SU-DHL-6 (cell line): ENCODE measurements around the gene TFAP2E.

ENCODE experiments used
- H2AFZ ChIP-seq: fragments of 200-600 bp; sonication (generic); 2 replicates; pipeline ENCODE4 v1.6.1; 2014; ENCODE audit warnings: low read depth, mild to moderate bottlenecking, moderate library complexity, mixed read lengths, antibody characterized with exemption, low read length; ENCODE audit not compliant: severe bottlenecking
- H3F3A ChIP-seq: fragments of 200-600 bp; shearing (Covaris generic); 2 replicates; pipeline ENCODE4 v1.6.0; 2016; ENCODE audit warnings: antibody characterized with exemption, mild to moderate bottlenecking; ENCODE audit not compliant: insufficient read depth
- H3K27ac ChIP-seq: fragments of 200-600 bp; sonication (generic); 2 replicates; pipeline ENCODE4 v1.5.1; 2016; ENCODE audit warnings: low read depth, mild to moderate bottlenecking, low read length, moderate library complexity, mixed read lengths
- H3K27me3 ChIP-seq: fragments of 200-600 bp; sonication (generic), shearing (Covaris generic); 2 replicates; pipeline ENCODE4 v1.6.0; 2014; ENCODE audit warnings: mild to moderate bottlenecking, low read length
- H3K36me3 ChIP-seq: fragments of 200-600 bp; sonication (generic); 2 replicates; pipeline ENCODE4 v1.6.1; 2014; ENCODE audit warnings: mild to moderate bottlenecking, low read length, mixed read lengths
- H3K4me2 ChIP-seq: fragments of 300-600, 200-600 bp; shearing (Covaris generic), sonication (generic); 2 replicates; pipeline ENCODE4 v1.6.0; 2014; ENCODE audit warnings: low read length, low read depth, mild to moderate bottlenecking; ENCODE audit not compliant: poor library complexity, severe bottlenecking
- H3K4me3 ChIP-seq: fragments of 200-600 bp; sonication (generic); 2 replicates; pipeline ENCODE4 v1.5.1; 2014; ENCODE audit warnings: antibody characterized with exemption, low read length, mild to moderate bottlenecking, mixed read lengths; ENCODE audit not compliant: insufficient read depth, poor library complexity, severe bottlenecking
- H3K79me2 ChIP-seq: fragments of 200-600 bp; sonication (generic); 2 replicates; pipeline ENCODE4 v1.6.1; 2014; ENCODE audit warnings: mild to moderate bottlenecking, low read length, moderate library complexity; ENCODE audit not compliant: insufficient read depth
- H3K9ac ChIP-seq: fragments of 200-600 bp; sonication (generic); 2 replicates; pipeline ENCODE4 v1.7.0; 2014; ENCODE audit warnings: mild to moderate bottlenecking, low read length
- H3K9me2 ChIP-seq: fragments of 200-600 bp; sonication (generic); replicated peaks from 2 replicates; pipeline ENCODE4 v1.6.1; 2014; ENCODE audit warnings: low read length; ENCODE audit not compliant: insufficient read depth
- H3K9me3 ChIP-seq: fragments of 200-600 bp; sonication (generic); 2 replicates; pipeline ENCODE4 v1.6.1; 2014; ENCODE audit warnings: low read length, mixed read lengths; ENCODE audit not compliant: insufficient read depth
- H4K20me1 ChIP-seq: fragments of 200-600 bp; sonication (generic); 2 replicates; pipeline ENCODE4 v1.6.1; 2014; ENCODE audit warnings: low read depth, mild to moderate bottlenecking, antibody characterized with exemption, low read length, moderate library complexity, mixed read lengths
- CTCF ChIP-seq: fragments of 200-600 bp; sonication (generic); IDR thresholded peaks from one replicate; pipeline ENCODE4 v1.5.1; 2017; ENCODE audit warnings: antibody characterized with exemption, mild to moderate bottlenecking, low read length, moderate library complexity; ENCODE audit not compliant: insufficient read depth, poor library complexity, severe bottlenecking
- EZH2phosphoT487 ChIP-seq: fragments of 200-600 bp; sonication (generic), shearing (Covaris generic); conservative IDR thresholded peaks from 2 replicates; pipeline ENCODE4 v1.6.1; 2018; ENCODE audit warnings: mild to moderate bottlenecking, antibody characterized with exemption, low read length, moderate library complexity, mixed read lengths

TFAP2E gene

GRCh38 chr1:35564884-35565741 is 8.0 kb upstream of the TFAP2E start:
- TF ChIP-seq CTCF (peak; percentile 7), EZH2phosphoT487 (no peak)
- Histone ChIP-seq H3F3A (no peaks in the 10 kb centered on the region), H2AFZ (no peak overlapping the region), H3K9me2 (no peaks in the 10 kb centered on the region), H3K27me3 (no peaks in the 10 kb centered on the region), H3K4me3 (no peak overlapping the region), H3K36me3 (no peaks in the 10 kb centered on the region), H3K9me3 (no peaks in the 10 kb centered on the region), H4K20me1 (no peaks in the 10 kb centered on the region), H3K4me2 (no peak overlapping the region), H3K9ac (no peak overlapping the region), H3K79me2 (no peaks in the 10 kb centered on the region), H3K27ac (no peak overlapping the region)

GRCh38 chr1:35565742-35566133 is 7.4 kb upstream of the TFAP2E start:
- Histone ChIP-seq H3K4me3 (no peak overlapping the region), H3K79me2 (no peaks in the 10 kb centered on the region), H3K4me2 (no peak overlapping the region), H3K27me3 (no peaks in the 10 kb centered on the region), H3K9me3 (no peaks in the 10 kb centered on the region), H3K9ac (no peak overlapping the region), H3K9me2 (no peaks in the 10 kb centered on the region), H2AFZ (no peak overlapping the region), H3K36me3 (no peaks in the 10 kb centered on the region), H4K20me1 (no peaks in the 10 kb centered on the region), H3K27ac (no peak overlapping the region), H3F3A (no peaks in the 10 kb centered on the region)
- no peak for TF ChIP-seq EZH2phosphoT487
- TF ChIP-seq CTCF, result no peak

GRCh38 chr1:35567947-35568558 is 5.1 kb upstream of the TFAP2E start:
- no peak overlapping the region for H3K4me3 ChIP-seq
- H3K9me3 ChIP-seq, result no peaks in the 10 kb centered on the region
- no peak overlapping the region for H3K9ac ChIP-seq
- H3K79me2 ChIP-seq, result no peaks in the 10 kb centered on the region
- no peaks in the 10 kb centered on the region for H3K9me2 ChIP-seq
- no peaks in the 10 kb centered on the region for H3K27me3 ChIP-seq
- H3F3A ChIP-seq, result no peaks in the 10 kb centered on the region
- H2AFZ ChIP-seq, result no peak overlapping the region
- no peak overlapping the region for H3K4me2 ChIP-seq
- no peaks in the 10 kb centered on the region for H4K20me1 ChIP-seq
- no peak overlapping the region for H3K27ac ChIP-seq
- H3K36me3 ChIP-seq, result no peaks in the 10 kb centered on the region
- TF ChIP-seq EZH2phosphoT487 (no peak), CTCF (no peak)
